ENCODE data around the gene ZMAT2. TPM values are rescaled to one million over a fixed set of nuclear protein-coding genes. Genes with fewer than 3 reads are reported as not detected.

The ZMAT2 gene
- total and polyA plus RNA-seq, 2 donors (not counting 3 experiments of a cell fraction or from before 2014, with no cell fraction given), result 49.0 to 58.0 TPM

GRCh38 chr5:140673187-140673976, 26.9 kb upstream of the ZMAT2 start, which contains the start of gene DND1:
Gene DND1 (minus strand): TSS chr5:140673576. CDS start chr5:140673542, 34 bp downstream.
- ChIA-PET POLR2A (no interaction called here), CTCF (no interaction called here)
- no peak for DNase-seq (ENCODE audit: low read depth, low spot score)
- Histone ChIP-seq H3K4me3 (replicated peaks in 1 of 3; ENCODE audit: insufficient read depth in 1 of 3, low read depth in 1 of 3, low read length in 3 of 3) (peak within 1 kb of the TSS in 1 of 3 experiments; percentile 6), H3K9me3 (replicated peaks; ENCODE audit: control insufficient read depth, insufficient read depth, low read length) (no peaks in the 10 kb centered on the region), H2AFZ (ENCODE audit: low read depth, low read length) (peak within 1 kb of the TSS; percentile 57), H3K4me2 (ENCODE audit: insufficient read depth, low read length) (peak within 1 kb of the TSS; percentile 47), H3K27me3 (ENCODE audit: control insufficient read depth in 2 of 2, insufficient read depth in 2 of 2, low read length in 2 of 2) (no peaks in the 10 kb centered on the region), H3K79me2 (ENCODE audit: control insufficient read depth, insufficient read depth, low read length) (no peaks in the 10 kb centered on the region), H3K27ac (ENCODE audit: insufficient read depth, low read depth, low read length) (no peak within 1 kb of the TSS), H4K20me1 (replicated peaks; ENCODE audit: control insufficient read depth, extremely low read depth, insufficient read depth, low read length) (no peaks in the 10 kb centered on the region), H3K9ac (replicated peaks; ENCODE audit: extremely low read depth, insufficient read depth, low read length) (no peak within 1 kb of the TSS), H3K4me1 (ENCODE audit: control insufficient read depth, extremely low read depth, insufficient read depth, low read length) (peaks cover 3% of the 10 kb centered on the region), H3K36me3 (ENCODE audit: control insufficient read depth in 2 of 2, extremely low read depth in 1 of 2, insufficient read depth in 2 of 2, low read length in 2 of 2) (peaks cover 16 to 37% of the 10 kb centered on the region in 2 experiments), H3K9me1 (replicated peaks; ENCODE audit: control insufficient read depth, extremely low read depth, insufficient read depth, low read length) (no peaks in the 10 kb centered on the region)
- no peak for TF ChIP-seq FOS (IDR thresholded peaks at IDR 0.05; ENCODE audit: borderline replicate concordance, insufficient read depth, low read length)
- TF ChIP-seq MYC (IDR thresholded peaks at IDR 0.05; ENCODE audit: low read depth, low read length), result no peak
- no peak for TF ChIP-seq POLR2AphosphoS5 (IDR thresholded peaks at IDR 0.05; ENCODE audit: insufficient read depth, low read depth, low read length)
- no peak for TF ChIP-seq GATA2 (IDR thresholded peaks at IDR 0.05; ENCODE audit: insufficient read depth, insufficient read length, low read depth, low read length)
- TF ChIP-seq MAX (IDR thresholded peaks at IDR 0.05; ENCODE audit: insufficient read depth, insufficient read length), result no peak
- TF ChIP-seq CTCF (IDR thresholded peaks at IDR 0.05; ENCODE audit: extremely low read depth in 1 of 2, insufficient read depth in 1 of 2, low read depth in 1 of 2, low read length in 2 of 2), result no peak
- TF ChIP-seq JUN (IDR thresholded peaks at IDR 0.05; ENCODE audit: borderline replicate concordance, insufficient read depth, insufficient read length, low read depth), result no peak
- no peak for TF ChIP-seq POLR2A (IDR thresholded peaks at IDR 0.05; ENCODE audit: low read depth, low read length)
- TF ChIP-seq EZH2 (IDR thresholded peaks at IDR 0.05; ENCODE audit: borderline replicate concordance, low read depth, low read length, severe bottlenecking), result no peak
- intact Hi-C loops (cut with micrococcal nuclease), result no loop called here
- FAIRE-seq, result no peak
- dilution Hi-C loops (cut with MboI; ENCODE audit: extremely low pct_ligation_motif_present, low sequenced_read_pairs), result no loop called here
- no TSS peak for BruUV-seq (replicated peaks)

Measured in endothelial cell of umbilical vein (primary cell).